Endodermal cell (in vitro differentiated cells): Measurements from ENCODE around the gene SNX22. TPM values are rescaled to one million over a fixed set of nuclear protein-coding genes. Genes with fewer than 3 reads are reported as not detected.

ENCODE experiments used
- DNase-seq: peaks from one replicate; pipeline ENCODE4 v3.0.0-alpha.2; 2017
- H3K27ac ChIP-seq: 2 replicates; pipeline ENCODE4 v1.5.1; 2013; ENCODE audit warnings: mild to moderate bottlenecking, low read depth, low read length, moderate library complexity
- H3K27me3 ChIP-seq: 2 replicates; pipeline ENCODE4 v1.6.1; 2013; ENCODE audit warnings: mild to moderate bottlenecking, low read length, moderate library complexity; ENCODE audit not compliant: insufficient read depth, control insufficient read depth, poor library complexity, severe bottlenecking
- H3K36me3 ChIP-seq: 2 replicates; pipeline ENCODE4 v1.7.0; 2013; ENCODE audit warnings: mild to moderate bottlenecking, low read length, moderate library complexity; ENCODE audit not compliant: control insufficient read depth, insufficient read depth
- H3K4me1 ChIP-seq: one replicate; pipeline ENCODE4 v1.7.0; 2013; ENCODE audit warnings: low read length; ENCODE audit not compliant: control insufficient read depth, insufficient read depth
- H3K4me3 ChIP-seq: 2 replicates; pipeline ENCODE4 v1.5.1; 2013; ENCODE audit warnings: mild to moderate bottlenecking, low read length, moderate library complexity
- H3K9ac ChIP-seq: 2 replicates; pipeline ENCODE4 v1.6.1; 2013; ENCODE audit warnings: mild to moderate bottlenecking, low read length, moderate library complexity; ENCODE audit not compliant: poor library complexity, severe bottlenecking; ENCODE audit errors: extremely low read depth
- H3K9me3 ChIP-seq: 2 replicates; pipeline ENCODE4 v1.6.1; 2013; ENCODE audit warnings: mild to moderate bottlenecking, low read length, moderate library complexity; ENCODE audit not compliant: control insufficient read depth
- H3K27ac Mint-ChIP-seq: 2 replicates; pipeline ENCODE4 v1.8.0; 2020; ENCODE audit warnings: mixed read lengths
- H3K27me3 Mint-ChIP-seq: 2 replicates; pipeline ENCODE4 v1.8.0; 2021; ENCODE audit warnings: mild to moderate bottlenecking, mixed read lengths; ENCODE audit not compliant: insufficient read depth
- H3K36me3 Mint-ChIP-seq: 2 replicates; pipeline ENCODE4 v1.8.0; 2020; ENCODE audit warnings: low read depth, mixed read lengths
- H3K4me1 Mint-ChIP-seq: 2 replicates; pipeline ENCODE4 v1.8.0; 2020; ENCODE audit warnings: mixed read lengths
- H3K4me3 Mint-ChIP-seq: 2 replicates; pipeline ENCODE4 v1.8.0; 2020; ENCODE audit warnings: mild to moderate bottlenecking, moderate library complexity, mixed read lengths
- H3K9me3 Mint-ChIP-seq: 2 replicates; pipeline ENCODE4 v1.8.0; 2020; ENCODE audit warnings: mild to moderate bottlenecking, mixed read lengths
- CTCF ChIP-seq: fragments of 200-600 bp; sonication (generic); conservative IDR thresholded peaks from 2 replicates; pipeline ENCODE4 v1.5.0; 2021; ENCODE audit warnings: antibody characterized with exemption, mild to moderate bottlenecking
- WGBS, 2 experiments: methylation state at CpG; one replicate each; pipeline versions ENCODE4 v1.1.5 to v1.1.7; 2013; ENCODE audit warnings: missing lambda C conversion rate in 2 of 2, mixed read lengths in 1 of 2; ENCODE audit not compliant: insufficient coverage in 1 of 2, insufficient read length in 1 of 2; 5-methylcytosine and 5-hydroxymethylcytosine counted together
- long read RNA-seq, 4 experiments: library from polyadenylated mRNA in 2 of 4; library from RNA in 1 of 4; library from capped mRNA in 1 of 4; stranded (forward) in 3 of 4; unstranded in 1 of 4; transcript quantifications; one replicate each; pipeline ENCODE4 v2.0.0, GENCODE V29; 2020 to 2021; ENCODE audit warnings: inconsistent platforms in 1 of 4
- polyA plus RNA-seq, 2 experiments: library from polyadenylated mRNA; stranded (reverse); fragments of 50-300 nt; gene quantifications; one replicate each; pipeline ENCODE4 v1.2.3, GENCODE V29; 2013
- total RNA-seq, 2 donors: library from RNA; stranded (reverse); fragmentation: NEBNext Ultra II Directional in 1 of 2; extraction: Animal tissue kit (Norgen Biotek cat#: 25700) in 1 of 2; gene quantifications; 2 replicates in 1 of 2; 3 replicates in 1 of 2; pipeline ENCODE4 v1.2.1, GENCODE V29; 2021

Gene SNX22
- 1 to 10 TPM; 1.6 to 2.6 TPM for total RNA-seq
- polyA plus RNA-seq (2013, experiment 1 of 2): 0.96 TPM
- polyA plus RNA-seq (2013, experiment 2 of 2): 1.1 TPM
- long read RNA-seq, experiment 1: 0 reads
- long read RNA-seq, experiment 2, partial matches to known transcripts: 0 of 1 reads
- long read RNA-seq, experiment 2, other reads (novel, unspliced or antisense): 0 of 1 reads
- long read RNA-seq, experiment 3: 0 reads
- long read RNA-seq, experiment 4: 0 reads

- Mint-ChIP-seq H3K36me3 (peaks cover 20% of the 10 kb centered on the region), H3K9me3 (no peaks in the 10 kb centered on the region), H3K27me3 (peaks cover 34% of the 10 kb centered on the region), H3K27ac (peak within 1 kb of the TSS; percentile 17), H3K4me3 (peak within 1 kb of the TSS; percentile 60), H3K4me1 (peaks cover 10% of the 10 kb centered on the region)
- DNase-seq: no peak
- 1 to 2% methylated on average over 31 to 83 of the region's 83 CpGs for WGBS, 2 experiments
- Histone ChIP-seq H3K27ac (no peak within 1 kb of the TSS), H3K9me3 (no peaks in the 10 kb centered on the region), H3K36me3 (peaks cover 17% of the 10 kb centered on the region), H3K4me1 (peaks cover 6% of the 10 kb centered on the region), H3K27me3 (peaks cover 19% of the 10 kb centered on the region), H3K9ac (peak within 1 kb of the TSS; percentile 3), H3K4me3 (peak within 1 kb of the TSS; percentile 78)
- no peak for TF ChIP-seq CTCF
These were observed at the start of gene SNX22 for GRCh38 chr15:64151727-64152506. TSS of gene SNX22 (plus strand) at chr15:64151731. CDS start at chr15:64151776, 45 bp downstream.

DNA sequence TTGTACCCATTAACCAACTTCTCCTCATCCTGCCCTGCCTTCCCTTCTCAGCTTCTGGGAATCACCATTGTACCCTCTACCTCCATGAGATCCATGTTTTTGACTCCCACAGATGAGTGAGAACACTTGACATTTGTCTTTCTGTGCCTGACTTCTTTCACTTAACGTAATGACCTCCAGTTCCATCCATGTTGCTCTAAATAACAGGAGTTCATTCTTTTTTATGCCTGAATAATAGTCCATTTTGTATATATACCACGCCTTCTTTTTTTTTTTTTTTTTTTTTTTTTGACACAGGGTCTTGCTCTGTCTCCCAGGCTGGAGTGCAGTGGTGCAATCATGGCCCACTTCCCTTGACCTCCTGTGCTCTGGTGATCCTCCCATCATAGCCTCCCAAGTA lies 49.0 kb upstream of the SNX22 start:
- no peak overlapping the region for H3K9ac ChIP-seq
- no peak for TF ChIP-seq CTCF
- Mint-ChIP-seq H3K27me3 (no peaks in the 10 kb centered on the region), H3K27ac (no peak overlapping the region), H3K9me3 (no peaks in the 10 kb centered on the region), H3K4me3 (no peak overlapping the region), H3K36me3 (peaks cover 3% of the 10 kb centered on the region), H3K4me1 (peaks cover 10% of the 10 kb centered on the region)
- no peaks in the 10 kb centered on the region for H3K36me3 ChIP-seq
- H3K4me1 ChIP-seq: peaks cover 8% of the 10 kb centered on the region
- 50 to 69% methylated on average over 1 to 2 of the region's 2 CpGs for WGBS, 2 experiments
- H3K4me3 ChIP-seq: no peak overlapping the region
- H3K27me3 ChIP-seq: no peaks in the 10 kb centered on the region
- no peaks in the 10 kb centered on the region for H3K9me3 ChIP-seq
- no peak for DNase-seq
- no peak overlapping the region for H3K27ac ChIP-seq

DNA sequence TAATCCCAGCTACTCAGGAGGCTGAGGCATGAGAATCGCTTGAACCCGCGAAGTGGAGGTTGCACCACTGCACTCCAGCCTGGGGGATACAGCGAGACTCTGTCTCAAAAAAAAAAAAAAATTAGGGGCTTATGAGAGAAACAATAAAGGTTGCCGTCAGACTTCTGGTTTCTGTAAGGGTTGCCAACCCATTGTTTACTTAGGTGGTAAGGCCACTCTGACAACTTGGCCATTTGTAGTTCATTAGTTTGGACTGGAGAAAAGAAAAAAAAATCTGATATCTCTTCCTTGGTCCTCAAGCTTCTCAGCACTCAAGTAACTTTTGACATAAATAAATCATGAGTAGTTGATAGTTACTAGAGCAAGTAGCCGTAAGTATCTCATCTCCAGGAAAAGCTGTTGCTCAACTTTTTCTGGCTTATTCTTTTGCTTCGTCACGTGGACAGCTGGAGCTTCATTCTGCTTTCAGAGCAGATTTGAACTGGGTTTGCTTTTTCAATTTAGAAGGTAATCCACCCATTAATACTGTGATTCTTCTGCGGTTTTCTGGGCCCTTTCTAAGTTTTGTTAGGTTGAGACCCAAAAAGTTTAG lies 46.3 kb upstream of the SNX22 start:
- Histone ChIP-seq H3K9ac (no peak overlapping the region), H3K27ac (no peak overlapping the region), H3K4me3 (no peak overlapping the region), H3K27me3 (no peaks in the 10 kb centered on the region), H3K9me3 (no peaks in the 10 kb centered on the region), H3K4me1 (peaks cover 8% of the 10 kb centered on the region), H3K36me3 (no peaks in the 10 kb centered on the region)
- 93 to 95% methylated on average over 5 to 9 of the region's 9 CpGs for WGBS, 2 experiments
- Mint-ChIP-seq H3K27ac (no peak overlapping the region), H3K36me3 (peaks cover 3% of the 10 kb centered on the region), H3K27me3 (no peaks in the 10 kb centered on the region), H3K9me3 (no peaks in the 10 kb centered on the region), H3K4me1 (peaks cover 7% of the 10 kb centered on the region), H3K4me3 (no peak overlapping the region)
- DNase-seq: no peak
- TF ChIP-seq CTCF: no peak
